Measurements from ENCODE around the gene P3H2.

P3H2 gene

GRCh38 chr3:190013943-190014924 is 106.5 kb downstream of the P3H2 start (continued):
- TF ChIP-seq ZNF18 (tag by site-specific recombination; IDR thresholded peaks at IDR 0.05) = no peak

- no peaks in the 10 kb centered on the region for H3K9me3 ChIP-seq (ENCODE audit: control insufficient read depth, insufficient read depth, low read depth, low read length)
- H3K27ac ChIP-seq (ENCODE audit: extremely low read depth, low read depth, low read length) = no peak overlapping the region
- TF ChIP-seq, protein P1, sequence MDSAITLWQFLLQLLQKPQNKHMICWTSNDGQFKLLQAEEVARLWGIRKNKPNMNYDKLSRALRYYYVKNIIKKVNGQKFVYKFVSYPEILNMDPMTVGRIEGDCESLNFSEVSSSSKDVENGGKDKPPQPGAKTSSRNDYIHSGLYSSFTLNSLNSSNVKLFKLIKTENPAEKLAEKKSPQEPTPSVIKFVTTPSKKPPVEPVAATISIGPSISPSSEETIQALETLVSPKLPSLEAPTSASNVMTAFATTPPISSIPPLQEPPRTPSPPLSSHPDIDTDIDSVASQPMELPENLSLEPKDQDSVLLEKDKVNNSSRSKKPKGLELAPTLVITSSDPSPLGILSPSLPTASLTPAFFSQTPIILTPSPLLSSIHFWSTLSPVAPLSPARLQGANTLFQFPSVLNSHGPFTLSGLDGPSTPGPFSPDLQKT (IDR thresholded peaks at IDR 0.05; ENCODE audit: borderline replicate concordance, low read depth, low read length) = no peak
- TF ChIP-seq REST (tag by site-specific recombination; IDR thresholded peaks at IDR 0.05) = no peak
- no peak for TF ChIP-seq GLI4 (tag by site-specific recombination; IDR thresholded peaks at IDR 0.05)
- no peak for TF ChIP-seq ZNF664 (tag by site-specific recombination; IDR thresholded peaks at IDR 0.05)
- TF ChIP-seq HOXD13 (CRISPR knock-in tag; IDR thresholded peaks at IDR 0.05; ENCODE audit: borderline replicate concordance) = no peak
- no peak for TF ChIP-seq ZNF324 (tag by site-specific recombination; IDR thresholded peaks at IDR 0.05)
- no peak for TF ChIP-seq ZNF501 (tag by site-specific recombination; IDR thresholded peaks at IDR 0.05)
- no peak for TF ChIP-seq MYNN (tag by site-specific recombination; IDR thresholded peaks at IDR 0.05; ENCODE audit: borderline replicate concordance)
- TF ChIP-seq WT1 (tag by site-specific recombination; IDR thresholded peaks at IDR 0.05) = no peak
- no peak for TF ChIP-seq ZBTB7A (tag by site-specific recombination; IDR thresholded peaks at IDR 0.05; ENCODE audit: low read depth)
- TF ChIP-seq ZNF776 (tag by site-specific recombination; IDR thresholded peaks at IDR 0.05; ENCODE audit: borderline replicate concordance) = no peak
- TF ChIP-seq SCRT1 (tag by site-specific recombination; IDR thresholded peaks at IDR 0.05; ENCODE audit: borderline replicate concordance) = no peak
- TF ChIP-seq YY2 (tag by site-specific recombination; IDR thresholded peaks at IDR 0.05) = no peak
- no peak for TF ChIP-seq ZFP69B (tag by site-specific recombination; IDR thresholded peaks at IDR 0.05)
- no peak for TF ChIP-seq ZNF350 (tag by site-specific recombination; IDR thresholded peaks at IDR 0.05)
- no peak for TF ChIP-seq PRDM2 (tag by site-specific recombination; IDR thresholded peaks at IDR 0.05; ENCODE audit: borderline replicate concordance)
- TF ChIP-seq ZNF133 (tag by site-specific recombination; IDR thresholded peaks at IDR 0.05) = no peak
- TF ChIP-seq ZNF747 (tag by site-specific recombination; IDR thresholded peaks at IDR 0.05) = no peak
- no peak for TF ChIP-seq ZNF426 (tag by site-specific recombination; IDR thresholded peaks at IDR 0.05)
- H3K4me1 ChIP-seq (ENCODE audit: control insufficient read depth, insufficient read depth, low read length) = peaks cover 4% of the 10 kb centered on the region; the same call in 1 of the 2 replicates
- no peak overlapping the region for H3K4me3 ChIP-seq (ENCODE audit: low read depth, low read length)
- no peaks in the 10 kb centered on the region for H3K36me3 ChIP-seq (ENCODE audit: control insufficient read depth in 2 of 2, insufficient read depth in 1 of 2, low read length in 2 of 2)
- POLR2A ChIA-PET = interaction anchor here (1.6 kb wide), 1 partner anchor 108 kb away, joined by 6 read pairs; the partner anchor contains the start of gene P3H2
- CTCF ChIA-PET = interaction anchor here (0.5 to 2.3 kb wide), 8 partner anchors 17 to 338 kb away, joined by 3 to 10 read pairs (median 4); no protein-coding TSS in a partner anchor
Observed at GRCh38 chr3:190012784-190013183, 107.9 kb downstream of the P3H2 start.
